H1 (cell line): Measurements from ENCODE around the gene PRSS36. TPM values are rescaled to one million over a fixed set of nuclear protein-coding genes. Genes with fewer than 3 reads are reported as not detected.

Source experiments
- EP300 ChIP-seq, 2 experiments: IDR thresholded peaks; 1 replicate in 1 of 2; 2 replicates in 1 of 2; pipeline ENCODE4 v1.6.1; 2011 to 2012; ENCODE audit warnings: low read depth in 2 of 2, low read length in 2 of 2, mild to moderate bottlenecking in 2 of 2, borderline replicate concordance in 1 of 2, inconsistent platforms in 1 of 2, moderate library complexity in 1 of 2
- JUND ChIP-seq: IDR thresholded peaks from 2 replicates; pipeline ENCODE4 v1.6.1; 2011; ENCODE audit warnings: mild to moderate bottlenecking, improper control_type of control experiment, low read length
- KDM1A ChIP-seq: fragments of 200-600, 300-600 bp; sonication (generic); IDR thresholded peaks from 2 replicates; pipeline ENCODE4 v1.7.1; 2016; ENCODE audit warnings: mild to moderate bottlenecking, low read length, borderline replicate concordance
- KDM4A ChIP-seq: IDR thresholded peaks from one replicate; pipeline ENCODE4 v1.7.1; 2012; ENCODE audit warnings: low read depth, mild to moderate bottlenecking, moderate library complexity, low read length, inconsistent platforms; ENCODE audit not compliant: severe bottlenecking
- POLR2A ChIP-seq, 2 experiments: IDR thresholded peaks; 1 replicate in 1 of 2; 2 replicates in 1 of 2; pipeline ENCODE4 v1.6.1; 2011; ENCODE audit warnings: low read depth in 2 of 2, low read length in 2 of 2, mild to moderate bottlenecking in 2 of 2; ENCODE audit errors: control extremely low read depth in 1 of 2
- SIN3A ChIP-seq, 2 experiments: IDR thresholded peaks in 1 of 2; conservative IDR thresholded peaks in 1 of 2; 2 replicates each; pipeline ENCODE4 v1.6.1; 2011 to 2012; ENCODE audit warnings: low read length in 2 of 2, improper control_type of control experiment in 1 of 2, low read depth in 1 of 2, mild to moderate bottlenecking in 1 of 2
- SP4 ChIP-seq: IDR thresholded peaks from 2 replicates; pipeline ENCODE4 v1.6.1; 2012; ENCODE audit warnings: low read length, inconsistent platforms
- TBP ChIP-seq: IDR thresholded peaks from 2 replicates; pipeline ENCODE4 v1.6.1; 2011; ENCODE audit warnings: low read depth, low read length, improper control_type of control experiment
- TCF12 ChIP-seq: IDR thresholded peaks from 2 replicates; pipeline ENCODE4 v1.6.1; 2011; ENCODE audit warnings: low read depth, mild to moderate bottlenecking, low read length
- YY1 ChIP-seq: IDR thresholded peaks from 2 replicates; pipeline ENCODE4 v1.6.1; 2011; ENCODE audit warnings: low read depth, mild to moderate bottlenecking, low read length
- polyA plus RNA-seq, 7 experiments: library from polyadenylated mRNA; depleted of rRNA in 3 of 7; stranded (reverse) in 5 of 7; unstranded in 2 of 7; fragments of >200 nt in 5 of 7; fragments of 200-250 nt in 2 of 7; gene quantifications; 1 replicate in 5 of 7; 2 replicates in 1 of 7; 4 replicates in 1 of 7; pipeline versions ENCODE4 v1.2.1 to v1.2.3, GENCODE V29; 2011 to 2013; ENCODE audit warnings: missing spikeins in 2 of 7, mixed read lengths in 2 of 7
- total RNA-seq: library from RNA; stranded (reverse); fragmentation: NEBNext Ultra II Directional; extraction: Animal tissue kit (Norgen Biotek cat#: 25700); gene quantifications from 2 replicates; pipeline ENCODE4 v1.2.1, GENCODE V29; 2021
- TF ChIP-seq, protein P1 (sequence below): fragments of 300-600 bp; sonication (generic); IDR thresholded peaks from 2 replicates; pipeline ENCODE4 v1.7.1; 2012; ENCODE audit warnings: low read length, moderate library complexity, mild to moderate bottlenecking, inconsistent platforms; ENCODE audit not compliant: insufficient replicate concordance

The PRSS36 gene
- total and polyA plus RNA-seq, 2 of the 8 experiments (the other 6 are each of a cell fraction or from before 2014, with no cell fraction given): 1.3 to 1.9 TPM

DNA sequence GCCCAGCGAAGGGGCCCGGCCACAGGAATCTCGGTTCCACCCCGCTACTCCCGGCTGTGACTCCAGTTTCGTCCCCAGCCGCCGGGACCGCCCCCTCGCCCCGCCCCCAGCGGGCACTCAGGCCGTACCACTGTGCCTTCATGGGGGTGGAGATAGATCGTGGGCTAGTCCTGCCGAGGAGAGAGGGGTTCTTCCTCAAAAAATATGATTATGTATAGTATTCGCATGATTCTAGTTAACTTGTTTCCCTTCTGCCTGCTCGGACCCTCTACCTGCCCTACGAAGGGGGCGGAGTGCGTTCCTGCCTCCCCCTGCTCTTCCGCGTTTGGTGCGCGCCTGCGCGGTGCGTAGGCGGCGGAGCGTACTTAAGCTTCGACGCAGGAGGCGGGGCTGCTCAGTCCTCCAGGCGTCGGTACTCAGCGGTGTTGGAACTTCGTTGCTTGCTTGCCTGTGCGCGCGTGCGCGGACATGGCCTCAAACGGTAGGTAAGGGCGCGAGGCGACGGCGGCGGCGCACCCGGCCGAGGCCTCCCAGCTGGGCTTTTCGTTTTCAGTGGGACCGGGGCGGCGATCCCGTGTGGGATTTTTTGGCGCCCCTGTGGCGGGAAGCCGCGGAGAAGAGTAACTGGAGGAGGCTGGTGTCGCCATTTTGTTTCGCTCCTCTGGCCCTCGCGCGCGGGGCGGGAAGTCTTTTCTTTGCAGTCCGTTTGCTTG lies 30.0 kb upstream of the PRSS36 start, which contains the start of gene FUS (continued):
- TF ChIP-seq, protein P1, sequence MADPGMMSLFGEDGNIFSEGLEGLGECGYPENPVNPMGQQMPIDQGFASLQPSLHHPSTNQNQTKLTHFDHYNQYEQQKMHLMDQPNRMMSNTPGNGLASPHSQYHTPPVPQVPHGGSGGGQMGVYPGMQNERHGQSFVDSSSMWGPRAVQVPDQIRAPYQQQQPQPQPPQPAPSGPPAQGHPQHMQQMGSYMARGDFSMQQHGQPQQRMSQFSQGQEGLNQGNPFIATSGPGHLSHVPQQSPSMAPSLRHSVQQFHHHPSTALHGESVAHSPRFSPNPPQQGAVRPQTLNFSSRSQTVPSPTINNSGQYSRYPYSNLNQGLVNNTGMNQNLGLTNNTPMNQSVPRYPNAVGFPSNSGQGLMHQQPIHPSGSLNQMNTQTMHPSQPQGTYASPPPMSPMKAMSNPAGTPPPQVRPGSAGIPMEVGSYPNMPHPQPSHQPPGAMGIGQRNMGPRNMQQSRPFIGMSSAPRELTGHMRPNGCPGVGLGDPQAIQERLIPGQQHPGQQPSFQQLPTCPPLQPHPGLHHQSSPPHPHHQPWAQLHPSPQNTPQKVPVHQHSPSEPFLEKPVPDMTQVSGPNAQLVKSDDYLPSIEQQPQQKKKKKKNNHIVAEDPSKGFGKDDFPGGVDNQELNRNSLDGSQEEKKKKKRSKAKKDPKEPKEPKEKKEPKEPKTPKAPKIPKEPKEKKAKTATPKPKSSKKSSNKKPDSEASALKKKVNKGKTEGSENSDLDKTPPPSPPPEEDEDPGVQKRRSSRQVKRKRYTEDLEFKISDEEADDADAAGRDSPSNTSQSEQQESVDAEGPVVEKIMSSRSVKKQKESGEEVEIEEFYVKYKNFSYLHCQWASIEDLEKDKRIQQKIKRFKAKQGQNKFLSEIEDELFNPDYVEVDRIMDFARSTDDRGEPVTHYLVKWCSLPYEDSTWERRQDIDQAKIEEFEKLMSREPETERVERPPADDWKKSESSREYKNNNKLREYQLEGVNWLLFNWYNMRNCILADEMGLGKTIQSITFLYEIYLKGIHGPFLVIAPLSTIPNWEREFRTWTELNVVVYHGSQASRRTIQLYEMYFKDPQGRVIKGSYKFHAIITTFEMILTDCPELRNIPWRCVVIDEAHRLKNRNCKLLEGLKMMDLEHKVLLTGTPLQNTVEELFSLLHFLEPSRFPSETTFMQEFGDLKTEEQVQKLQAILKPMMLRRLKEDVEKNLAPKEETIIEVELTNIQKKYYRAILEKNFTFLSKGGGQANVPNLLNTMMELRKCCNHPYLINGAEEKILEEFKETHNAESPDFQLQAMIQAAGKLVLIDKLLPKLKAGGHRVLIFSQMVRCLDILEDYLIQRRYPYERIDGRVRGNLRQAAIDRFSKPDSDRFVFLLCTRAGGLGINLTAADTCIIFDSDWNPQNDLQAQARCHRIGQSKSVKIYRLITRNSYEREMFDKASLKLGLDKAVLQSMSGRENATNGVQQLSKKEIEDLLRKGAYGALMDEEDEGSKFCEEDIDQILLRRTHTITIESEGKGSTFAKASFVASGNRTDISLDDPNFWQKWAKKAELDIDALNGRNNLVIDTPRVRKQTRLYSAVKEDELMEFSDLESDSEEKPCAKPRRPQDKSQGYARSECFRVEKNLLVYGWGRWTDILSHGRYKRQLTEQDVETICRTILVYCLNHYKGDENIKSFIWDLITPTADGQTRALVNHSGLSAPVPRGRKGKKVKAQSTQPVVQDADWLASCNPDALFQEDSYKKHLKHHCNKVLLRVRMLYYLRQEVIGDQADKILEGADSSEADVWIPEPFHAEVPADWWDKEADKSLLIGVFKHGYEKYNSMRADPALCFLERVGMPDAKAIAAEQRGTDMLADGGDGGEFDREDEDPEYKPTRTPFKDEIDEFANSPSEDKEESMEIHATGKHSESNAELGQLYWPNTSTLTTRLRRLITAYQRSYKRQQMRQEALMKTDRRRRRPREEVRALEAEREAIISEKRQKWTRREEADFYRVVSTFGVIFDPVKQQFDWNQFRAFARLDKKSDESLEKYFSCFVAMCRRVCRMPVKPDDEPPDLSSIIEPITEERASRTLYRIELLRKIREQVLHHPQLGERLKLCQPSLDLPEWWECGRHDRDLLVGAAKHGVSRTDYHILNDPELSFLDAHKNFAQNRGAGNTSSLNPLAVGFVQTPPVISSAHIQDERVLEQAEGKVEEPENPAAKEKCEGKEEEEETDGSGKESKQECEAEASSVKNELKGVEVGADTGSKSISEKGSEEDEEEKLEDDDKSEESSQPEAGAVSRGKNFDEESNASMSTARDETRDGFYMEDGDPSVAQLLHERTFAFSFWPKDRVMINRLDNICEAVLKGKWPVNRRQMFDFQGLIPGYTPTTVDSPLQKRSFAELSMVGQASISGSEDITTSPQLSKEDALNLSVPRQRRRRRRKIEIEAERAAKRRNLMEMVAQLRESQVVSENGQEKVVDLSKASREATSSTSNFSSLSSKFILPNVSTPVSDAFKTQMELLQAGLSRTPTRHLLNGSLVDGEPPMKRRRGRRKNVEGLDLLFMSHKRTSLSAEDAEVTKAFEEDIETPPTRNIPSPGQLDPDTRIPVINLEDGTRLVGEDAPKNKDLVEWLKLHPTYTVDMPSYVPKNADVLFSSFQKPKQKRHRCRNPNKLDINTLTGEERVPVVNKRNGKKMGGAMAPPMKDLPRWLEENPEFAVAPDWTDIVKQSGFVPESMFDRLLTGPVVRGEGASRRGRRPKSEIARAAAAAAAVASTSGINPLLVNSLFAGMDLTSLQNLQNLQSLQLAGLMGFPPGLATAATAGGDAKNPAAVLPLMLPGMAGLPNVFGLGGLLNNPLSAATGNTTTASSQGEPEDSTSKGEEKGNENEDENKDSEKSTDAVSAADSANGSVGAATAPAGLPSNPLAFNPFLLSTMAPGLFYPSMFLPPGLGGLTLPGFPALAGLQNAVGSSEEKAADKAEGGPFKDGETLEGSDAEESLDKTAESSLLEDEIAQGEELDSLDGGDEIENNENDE: no peak
- TF ChIP-seq YY1 (peak; percentile 93), EP300 (IDR thresholded peaks at IDR 0.05; ENCODE audit: borderline replicate concordance in 1 of 2, low read depth in 2 of 2, low read length in 2 of 2) (peak in 1 of 2 experiments; percentile 99; a peak in 2 of 3 replicates), SIN3A (conservative IDR thresholded peaks at IDR 0.05 in 1 of 2, IDR thresholded peaks at IDR 0.05 in 1 of 2; ENCODE audit: low read depth in 1 of 2, low read length in 2 of 2) (0 out of 4 replicates have a peak, but pooled peaks of 1 of the 2 experiments have one; percentile 36), POLR2A (IDR thresholded peaks at IDR 0.05; ENCODE audit: control extremely low read depth in 1 of 2, low read depth in 2 of 2, low read length in 2 of 2) (peak; percentile 100), KDM4A (peak; percentile 11), TCF12 (no peak), JUND (peak; percentile 98), SP4 (no peak), TBP (peak; percentile 99), KDM1A (no peak)
